Activated CD8-positive, alpha-beta memory T cell treated with anti-CD3 and anti-CD28 coated beads, Interleukin-2, amount 10 ng/mL, durations not matched to agents 7 days and 5 days (primary cell): Measurements from ENCODE around the gene ROBO1. TPM values are rescaled to one million over a fixed set of nuclear protein-coding genes. Genes with fewer than 3 reads are reported as not detected.

ENCODE experiments used
- ATAC-seq: fragments of 150-1000 bp; cut with Tn5 transposase; one replicate; pipeline ENCODE4 v1.10.0; 2021; ENCODE audit warnings: moderate library complexity
- CTCF ChIA-PET: fragments of 350-600 bp; sonication (Branson Sonifier 250); formaldehyde crosslinking; loops from one replicate; lab custom pipeline; 2021; ENCODE audit warnings: antibody characterized with exemption; lab: Charles Lee
- DNase-seq: peaks from one replicate; pipeline ENCODE4 v3.0.0-alpha.2; 2020
- H3K27ac Mint-ChIP-seq: one replicate; pipeline ENCODE4 v1.8.0; 2021; ENCODE audit warnings: mild to moderate bottlenecking, mixed read lengths
- H3K27me3 Mint-ChIP-seq: one replicate; pipeline ENCODE4 v1.8.0; 2021; ENCODE audit warnings: mixed read lengths
- H3K36me3 Mint-ChIP-seq: one replicate; pipeline ENCODE4 v1.8.0; 2021; ENCODE audit warnings: mild to moderate bottlenecking, mixed read lengths
- H3K4me1 Mint-ChIP-seq: one replicate; pipeline ENCODE4 v1.8.0; 2021; ENCODE audit warnings: mixed read lengths
- H3K4me3 Mint-ChIP-seq: one replicate; pipeline ENCODE4 v1.8.0; 2021; ENCODE audit warnings: mild to moderate bottlenecking, moderate library complexity, mixed read lengths
- H3K9me3 Mint-ChIP-seq: one replicate; pipeline ENCODE4 v1.8.0; 2022; ENCODE audit warnings: low read depth, mixed read lengths
- total RNA-seq, 2 experiments: library from RNA; stranded (reverse); gene quantifications; one replicate each; pipeline ENCODE4 v1.2.3, GENCODE V29; 2021

The ROBO1 gene
- total RNA-seq, 2 experiments from 2014 or later = 0.32 to 0.87 TPM

DNA sequence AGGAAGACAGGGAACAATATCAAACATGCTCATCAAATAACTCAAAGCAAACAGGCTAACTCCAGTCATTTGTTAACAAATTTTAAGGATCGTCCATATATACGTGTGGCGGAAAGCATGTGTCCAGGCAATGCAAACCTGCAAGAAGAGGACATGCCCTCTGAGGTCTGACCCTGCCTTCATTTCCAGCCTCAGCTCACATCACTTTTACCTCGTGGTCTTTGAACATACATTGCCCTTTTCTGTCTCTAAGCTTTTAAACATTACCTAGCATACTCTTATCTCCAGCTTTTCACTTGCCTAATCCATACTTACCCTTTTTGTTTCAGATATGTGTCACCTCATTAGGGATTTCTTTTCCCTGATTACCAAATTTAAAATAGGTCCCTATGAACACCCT is 944.4 kb downstream of the ROBO1 start:
- Mint-ChIP-seq H3K27ac (no peak overlapping the region), H3K9me3 (peaks cover 7% of the 10 kb centered on the region), H3K27me3 (no peaks in the 10 kb centered on the region), H3K4me1 (no peaks in the 10 kb centered on the region), H3K36me3 (no peaks in the 10 kb centered on the region), H3K4me3 (no peak overlapping the region)
- DNase-seq (no peak), ATAC-seq (no peak)
- CTCF ChIA-PET = no interaction called here

DNA sequence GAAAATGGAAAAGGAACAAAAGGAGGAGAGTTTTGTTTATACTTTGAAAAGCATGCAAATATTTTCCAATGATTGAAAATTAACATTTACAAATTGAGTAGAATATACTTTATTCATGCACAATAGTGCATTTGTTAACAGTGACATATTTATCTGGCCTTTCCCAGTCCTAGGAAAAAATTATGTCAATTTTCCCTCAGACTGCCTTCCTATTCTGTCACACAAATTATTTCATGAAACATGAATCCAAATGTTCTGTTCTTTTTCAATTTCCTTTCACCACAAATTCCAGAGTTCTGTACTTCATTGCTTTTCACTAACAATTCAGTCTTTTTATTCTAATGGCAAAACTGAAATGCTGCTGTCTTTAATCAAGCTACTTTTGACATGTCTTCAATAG is 945.1 kb downstream of the ROBO1 start:
- Mint-ChIP-seq H3K27ac (no peak overlapping the region), H3K36me3 (no peaks in the 10 kb centered on the region), H3K27me3 (no peaks in the 10 kb centered on the region), H3K9me3 (peaks cover 7% of the 10 kb centered on the region), H3K4me3 (no peak overlapping the region), H3K4me1 (no peaks in the 10 kb centered on the region)
- CTCF ChIA-PET = no interaction called here
- DNase-seq = no peak
- ATAC-seq = no peak

- no peak overlapping the region for H3K27ac Mint-ChIP-seq
- CTCF ChIA-PET = no interaction called here
- ATAC-seq (no peak), DNase-seq (no peak)
- no peaks in the 10 kb centered on the region for H3K36me3 Mint-ChIP-seq
- no peaks in the 10 kb centered on the region for H3K4me1 Mint-ChIP-seq
- no peak overlapping the region for H3K4me3 Mint-ChIP-seq
- no peaks in the 10 kb centered on the region for H3K27me3 Mint-ChIP-seq
- H3K9me3 Mint-ChIP-seq = peaks cover 7% of the 10 kb centered on the region
These were observed 947.3 kb downstream of the ROBO1 start for GRCh38 chr3:78820542-78820941.

- no peaks in the 10 kb centered on the region for H3K27me3 Mint-ChIP-seq
- no peaks in the 10 kb centered on the region for H3K36me3 Mint-ChIP-seq
- H3K27ac Mint-ChIP-seq = no peak overlapping the region
- no peak overlapping the region for H3K4me3 Mint-ChIP-seq
- ATAC-seq (no peak), DNase-seq (no peak)
- CTCF ChIA-PET = no interaction called here
- peaks cover 7% of the 10 kb centered on the region for H3K9me3 Mint-ChIP-seq
- H3K4me1 Mint-ChIP-seq = no peaks in the 10 kb centered on the region
These were observed 949.4 kb downstream of the ROBO1 start for GRCh38 chr3:78818161-78818985.

GRCh38 chr3:78814893-78815562 is 952.8 kb downstream of the ROBO1 start:
- CTCF ChIA-PET = no interaction called here
- DNase-seq = no peak
- H3K4me1 Mint-ChIP-seq = no peaks in the 10 kb centered on the region
- no peaks in the 10 kb centered on the region for H3K36me3 Mint-ChIP-seq
- no peak overlapping the region for H3K4me3 Mint-ChIP-seq
- H3K27ac Mint-ChIP-seq = no peak overlapping the region
- H3K27me3 Mint-ChIP-seq = no peaks in the 10 kb centered on the region
- no peak for ATAC-seq
- peaks cover 17% of the 10 kb centered on the region for H3K9me3 Mint-ChIP-seq

GRCh38 chr3:78812166-78812565 is 955.6 kb downstream of the ROBO1 start:
- Mint-ChIP-seq H3K27me3 (no peaks in the 10 kb centered on the region), H3K36me3 (no peaks in the 10 kb centered on the region), H3K9me3 (peaks cover 20% of the 10 kb centered on the region), H3K27ac (no peak overlapping the region), H3K4me3 (no peak overlapping the region), H3K4me1 (no peaks in the 10 kb centered on the region)
- CTCF ChIA-PET = no interaction called here
- ATAC-seq (no peak), DNase-seq (no peak)

GRCh38 chr3:78809966-78810365 is 957.8 kb downstream of the ROBO1 start:
- ATAC-seq (no peak), DNase-seq (no peak)
- Mint-ChIP-seq H3K9me3 (peaks cover 23% of the 10 kb centered on the region), H3K27me3 (no peaks in the 10 kb centered on the region), H3K27ac (no peak overlapping the region), H3K36me3 (no peaks in the 10 kb centered on the region), H3K4me1 (no peaks in the 10 kb centered on the region), H3K4me3 (no peak overlapping the region)
- CTCF ChIA-PET = no interaction called here

DNA sequence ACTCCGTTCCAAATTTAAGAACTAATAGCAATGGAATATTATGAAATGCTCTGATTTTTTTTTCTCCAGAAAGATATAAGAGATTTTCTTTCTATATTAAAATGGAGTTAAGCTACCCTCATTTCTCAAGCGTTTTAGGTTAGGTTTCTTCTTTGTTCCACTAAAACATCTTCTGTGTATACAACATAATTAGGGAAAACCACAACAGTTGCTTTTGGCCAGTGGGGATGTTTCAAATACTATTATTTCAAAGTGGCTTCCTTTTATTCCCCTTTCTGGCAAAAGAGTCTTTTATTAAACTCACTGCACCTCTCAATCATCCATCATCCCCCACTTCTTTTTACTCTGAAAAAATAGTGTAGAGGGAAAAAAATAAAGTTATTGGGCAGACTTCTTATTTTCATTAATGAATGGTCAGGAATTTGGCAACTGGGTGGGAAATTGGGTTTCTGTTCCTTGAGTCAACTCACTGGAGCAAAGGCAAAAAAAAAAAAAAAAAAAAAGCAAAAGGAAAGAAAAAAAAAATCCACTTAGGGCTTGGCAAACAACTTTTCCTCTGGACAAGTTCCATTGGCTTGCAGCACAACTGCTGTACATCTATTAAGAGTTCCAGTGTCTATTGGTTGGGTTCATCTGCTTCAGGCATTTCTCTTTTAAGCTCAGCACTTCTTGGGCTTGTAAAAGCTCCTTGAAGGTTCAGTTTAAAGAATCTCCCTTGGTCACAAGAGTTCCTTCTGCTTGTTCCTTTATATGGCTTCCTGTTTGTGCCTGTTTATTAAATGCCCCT is 963.4 kb downstream of the ROBO1 start:
- DNase-seq = no peak
- no peaks in the 10 kb centered on the region for H3K36me3 Mint-ChIP-seq
- no peak for ATAC-seq
- H3K27me3 Mint-ChIP-seq = no peaks in the 10 kb centered on the region
- CTCF ChIA-PET = no interaction called here
- H3K27ac Mint-ChIP-seq = no peak overlapping the region
- H3K9me3 Mint-ChIP-seq = peaks cover 10% of the 10 kb centered on the region
- H3K4me1 Mint-ChIP-seq = no peaks in the 10 kb centered on the region
- no peak overlapping the region for H3K4me3 Mint-ChIP-seq

GRCh38 chr3:78802562-78802930 is 965.3 kb downstream of the ROBO1 start:
- no peaks in the 10 kb centered on the region for H3K4me1 Mint-ChIP-seq
- H3K36me3 Mint-ChIP-seq = no peaks in the 10 kb centered on the region
- H3K27me3 Mint-ChIP-seq = no peaks in the 10 kb centered on the region
- DNase-seq (no peak), ATAC-seq (no peak)
- H3K27ac Mint-ChIP-seq = no peak overlapping the region
- H3K4me3 Mint-ChIP-seq = no peak overlapping the region
- H3K9me3 Mint-ChIP-seq = peaks cover 5% of the 10 kb centered on the region
- CTCF ChIA-PET = no interaction called here

DNA sequence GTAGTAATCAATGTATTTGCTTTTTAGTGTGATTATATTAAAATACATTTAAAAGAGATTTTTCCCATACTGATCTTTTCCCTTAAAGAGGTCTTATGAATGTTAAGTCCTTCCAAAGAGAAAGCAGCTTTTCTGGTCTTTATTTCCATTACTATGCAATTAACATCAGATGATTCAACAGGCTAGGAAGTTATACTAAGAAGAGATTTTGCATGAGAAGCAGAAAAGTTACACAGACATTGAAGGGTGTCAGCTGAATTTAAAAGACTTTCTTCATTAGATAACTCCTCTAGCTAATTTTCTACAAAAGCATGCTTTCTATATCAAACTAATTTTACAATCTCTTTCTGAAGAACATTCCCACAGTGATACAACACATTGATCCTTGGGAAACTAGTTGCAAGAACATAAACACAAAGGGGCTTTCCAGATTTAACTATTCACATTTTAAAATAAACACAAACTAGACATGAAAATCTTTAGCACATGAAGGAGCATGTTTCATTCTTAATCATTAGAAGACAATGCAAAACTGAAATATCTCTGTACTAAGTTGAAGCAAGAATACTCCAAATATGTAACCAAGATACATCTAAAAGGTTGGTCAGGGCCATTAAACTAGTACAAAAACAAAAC is 965.8 kb downstream of the ROBO1 start:
- Mint-ChIP-seq H3K27me3 (no peaks in the 10 kb centered on the region), H3K4me1 (no peaks in the 10 kb centered on the region), H3K27ac (no peak overlapping the region), H3K9me3 (peaks cover 5% of the 10 kb centered on the region), H3K36me3 (no peaks in the 10 kb centered on the region), H3K4me3 (no peak overlapping the region)
- DNase-seq (no peak), ATAC-seq (no peak)
- CTCF ChIA-PET = no interaction called here

DNA sequence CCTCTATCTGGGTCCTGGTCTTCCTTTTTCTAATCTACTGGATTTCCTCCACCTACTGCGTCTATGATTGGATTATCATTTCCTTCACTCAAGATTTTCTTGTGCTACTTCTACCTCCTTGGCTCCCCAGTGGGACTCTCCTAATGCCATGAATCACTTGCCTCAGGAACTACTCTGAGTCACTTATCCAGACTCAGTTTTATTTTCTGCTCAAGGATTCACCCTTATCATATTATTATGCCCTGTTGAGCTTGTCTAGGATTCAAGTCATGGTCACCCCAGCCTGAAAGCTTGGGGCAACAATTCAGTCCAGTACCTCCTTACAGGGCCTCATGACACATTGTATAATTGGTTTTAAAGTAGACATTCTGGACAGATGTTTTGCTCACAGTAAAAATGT is 968.1 kb downstream of the ROBO1 start:
- Mint-ChIP-seq H3K4me1 (no peaks in the 10 kb centered on the region), H3K27ac (no peak overlapping the region), H3K4me3 (no peak overlapping the region), H3K27me3 (no peaks in the 10 kb centered on the region), H3K9me3 (no peaks in the 10 kb centered on the region), H3K36me3 (no peaks in the 10 kb centered on the region)
- CTCF ChIA-PET = no interaction called here
- no peak for DNase-seq
- no peak for ATAC-seq

- Mint-ChIP-seq H3K4me1 (no peaks in the 10 kb centered on the region), H3K9me3 (peaks cover 1% of the 10 kb centered on the region), H3K36me3 (no peaks in the 10 kb centered on the region), H3K4me3 (no peak overlapping the region), H3K27ac (no peak overlapping the region), H3K27me3 (no peaks in the 10 kb centered on the region)
- DNase-seq (no peak), ATAC-seq (no peak)
- CTCF ChIA-PET = no interaction called here
These were observed 969.4 kb downstream of the ROBO1 start for GRCh38 chr3:78798266-78798832.

DNA sequence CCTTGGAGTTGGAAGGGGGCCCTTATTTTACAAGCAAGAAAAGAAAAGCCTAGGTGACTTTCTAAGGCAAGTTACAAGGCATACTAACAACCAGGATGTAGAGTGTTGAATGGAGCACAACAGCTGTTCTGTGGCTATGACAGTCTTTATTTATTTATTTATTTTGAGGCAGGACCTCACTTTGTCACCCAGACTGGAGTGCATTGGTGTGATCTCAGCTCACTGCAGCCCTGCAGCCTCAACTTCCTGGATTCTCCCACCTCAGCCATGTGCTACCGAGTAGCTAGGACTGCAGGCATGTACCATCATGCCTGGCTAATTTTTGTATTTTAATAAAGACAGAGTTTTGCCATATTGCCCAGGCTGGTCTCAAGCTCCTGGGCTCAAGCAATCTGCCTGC is 973.4 kb downstream of the ROBO1 start:
- Mint-ChIP-seq H3K9me3 (peaks cover 3% of the 10 kb centered on the region), H3K4me1 (no peaks in the 10 kb centered on the region), H3K36me3 (no peaks in the 10 kb centered on the region), H3K27ac (no peak overlapping the region), H3K27me3 (no peaks in the 10 kb centered on the region), H3K4me3 (no peak overlapping the region)
- ATAC-seq = no peak
- CTCF ChIA-PET = no interaction called here
- DNase-seq = no peak
